Stimulated activated CD4-positive, alpha-beta T cell treated with anti-CD3 and anti-CD28 coated beads, TNF-alpha, amount 100 ng/mL, for 48 hours (primary cell): ENCODE measurements around the gene CMTM2.

Experiments
- DNase-seq, 3 donors: peaks; one replicate each; pipeline ENCODE4 v3.0.0-alpha.2; 2020; ENCODE audit warnings: low read depth in 3 of 3

Gene CMTM2

GRCh38 chr16:66578651-66579531 is at the start of gene CMTM2:
CMTM2 (plus strand) TSS chr16:66579463; CDS start chr16:66579608, 145 bp downstream.
- no peak for DNase-seq

- no peak for DNase-seq
Measured at GRCh38 chr16:66529475-66529874, 49.8 kb upstream of the CMTM2 start.

GRCh38 chr16:66534376-66534799 is 44.9 kb upstream of the CMTM2 start:
- DNase-seq, result no peak

GRCh38 chr16:66536525-66536924 is 42.7 kb upstream of the CMTM2 start:
- DNase-seq, result no peak

- DNase-seq, result no peak
Measured at GRCh38 chr16:66537236-66537635, 42.0 kb upstream of the CMTM2 start.

- DNase-seq, result no peak
Measured at GRCh38 chr16:66538910-66539309, 40.4 kb upstream of the CMTM2 start.

- DNase-seq, result no peak
Measured at GRCh38 chr16:66539623-66540469, 39.4 kb upstream of the CMTM2 start.

- DNase-seq, result no peak
Measured at GRCh38 chr16:66541388-66542355, 37.6 kb upstream of the CMTM2 start.

- no peak for DNase-seq
Measured at GRCh38 chr16:66542396-66542795, 36.9 kb upstream of the CMTM2 start.

GRCh38 chr16:66543541-66543940 is 35.7 kb upstream of the CMTM2 start:
- no peak for DNase-seq

GRCh38 chr16:66544016-66544757 is 35.1 kb upstream of the CMTM2 start:
- no peak for DNase-seq

- no peak for DNase-seq
Measured at GRCh38 chr16:66547101-66547989, 31.9 kb upstream of the CMTM2 start.

- no peak for DNase-seq
Measured at GRCh38 chr16:66548068-66548467, 31.2 kb upstream of the CMTM2 start.

GRCh38 chr16:66548868-66549267 is 30.4 kb upstream of the CMTM2 start:
- DNase-seq, result no peak

GRCh38 chr16:66549284-66550131 is 29.8 kb upstream of the CMTM2 start, which contains the start of gene TK2:
TK2 (minus strand) TSS chr16:66550122; CDS start chr16:66550061, 61 bp downstream.
- peak; percentile 30 to 56 (median 41) for DNase-seq

- peak; percentile 22 to 49 (median 48) for DNase-seq
Measured at GRCh38 chr16:66551348-66551759, 27.9 kb upstream of the CMTM2 start.

- DNase-seq, result peak in 1 of 3 donors; percentile 18
Measured at GRCh38 chr16:66551788-66552285, 27.4 kb upstream of the CMTM2 start.
